ENCODE data around the gene SPATA9. TPM values are rescaled to one million over a fixed set of nuclear protein-coding genes. Genes with fewer than 3 reads are reported as not detected.
"Not testable (repeated sequence)": the region's sequence is repeated elsewhere in the genome, so short reads cannot be mapped to it uniquely, and the experiment has no call there.

The SPATA9 gene
- total RNA-seq, 1 donor = 1.3 TPM

- peak; percentile 73 for DNase-seq (ENCODE audit: low read depth)
- TF ChIP-seq CTCF (IDR thresholded peaks at IDR 0.05; ENCODE audit: insufficient read depth, low read depth, low read length) = peak; percentile 82
- no peak overlapping the region for H3K4me3 ChIP-seq (ENCODE audit: low read depth, low read length)
These were observed 38.3 kb downstream of the SPATA9 start for GRCh38 chr5:95644351-95645042.

- H3K4me3 ChIP-seq (ENCODE audit: low read depth, low read length) = no peak overlapping the region
- no peak for TF ChIP-seq CTCF (IDR thresholded peaks at IDR 0.05; ENCODE audit: insufficient read depth, low read depth, low read length)
- no peak for DNase-seq (ENCODE audit: low read depth)
These were observed 39.6 kb downstream of the SPATA9 start for GRCh38 chr5:95643152-95643551.

- no peak overlapping the region for H3K4me3 ChIP-seq (ENCODE audit: low read depth, low read length)
- TF ChIP-seq CTCF (IDR thresholded peaks at IDR 0.05; ENCODE audit: insufficient read depth, low read depth, low read length) = no peak
- peak; percentile 95 for DNase-seq (ENCODE audit: low read depth)
These were observed 41.0 kb downstream of the SPATA9 start for GRCh38 chr5:95641741-95642220.

- TF ChIP-seq CTCF (IDR thresholded peaks at IDR 0.05; ENCODE audit: insufficient read depth, low read depth, low read length) = no peak
- no peak for DNase-seq (ENCODE audit: low read depth)
- no peak overlapping the region for H3K4me3 ChIP-seq (ENCODE audit: low read depth, low read length)
These were observed 44.2 kb downstream of the SPATA9 start for GRCh38 chr5:95638632-95639031.

- no peak for TF ChIP-seq CTCF (IDR thresholded peaks at IDR 0.05; ENCODE audit: insufficient read depth, low read depth, low read length)
- DNase-seq (ENCODE audit: low read depth) = no peak
- no peak overlapping the region for H3K4me3 ChIP-seq (ENCODE audit: low read depth, low read length)
These were observed 48.7 kb downstream of the SPATA9 start for GRCh38 chr5:95634081-95634480.

- no peak for TF ChIP-seq CTCF (IDR thresholded peaks at IDR 0.05; ENCODE audit: insufficient read depth, low read depth, low read length)
- no peak overlapping the region for H3K4me3 ChIP-seq (ENCODE audit: low read depth, low read length)
- DNase-seq (ENCODE audit: low read depth) = no peak
These were observed 49.1 kb downstream of the SPATA9 start for GRCh38 chr5:95633671-95634070.

GRCh38 chr5:95632942-95633341 is 49.8 kb downstream of the SPATA9 start:
- not testable (repeated sequence) for DNase-seq (ENCODE audit: low read depth)

More at GRCh38 chr5:95632942-95633341, 49.8 kb downstream of the SPATA9 start:
- not testable (repeated sequence) for H3K4me3 ChIP-seq (ENCODE audit: low read depth, low read length)

Data from fibroblast of villous mesenchyme (primary cell).